ENCODE data around the gene DHX15.

DHX15 gene

DNA sequence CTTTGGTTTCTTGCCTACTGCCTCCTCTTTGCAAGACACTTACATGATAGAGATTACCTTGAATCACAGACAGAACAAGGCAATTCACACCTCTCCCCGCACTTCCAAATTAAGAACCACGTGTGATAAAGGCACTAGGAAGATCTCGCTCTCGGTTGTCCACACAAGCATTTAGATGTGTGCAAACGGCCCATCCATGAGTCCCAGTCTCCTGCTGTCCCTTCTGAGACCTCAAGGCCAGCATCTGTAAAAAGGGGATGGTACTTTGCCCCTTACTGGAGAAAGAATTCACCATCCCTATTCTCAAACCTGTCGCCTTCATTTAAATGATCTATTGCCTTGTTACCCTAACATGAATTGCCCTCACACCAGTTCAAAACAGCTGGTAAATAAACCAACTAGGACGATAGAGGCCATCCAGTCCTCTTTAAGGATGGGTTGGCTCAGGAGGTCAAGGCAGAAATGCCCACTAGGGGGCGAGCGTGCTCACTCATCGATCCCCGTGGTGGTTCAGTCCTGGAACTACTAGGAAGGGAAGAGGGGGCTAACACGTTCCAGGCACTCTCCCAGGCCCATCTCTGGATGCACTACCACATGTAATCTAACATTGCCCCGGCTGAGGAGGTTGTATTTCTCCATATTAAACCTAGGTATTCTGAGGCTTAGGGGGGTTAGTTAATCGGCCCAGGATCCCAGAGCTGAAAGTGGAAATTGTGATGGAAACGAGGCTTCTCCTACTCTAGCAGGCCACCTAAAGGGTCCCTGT, 95.8 kb downstream of the DHX15 start:
- DNase-seq (ENCODE audit: low spot score in 2 of 2) (peak; percentile 13 to 48), ATAC-seq (replicated peaks; ENCODE audit: extremely low read depth, poor library complexity, severe bottlenecking) (no peak)
- Mint-ChIP-seq H3K27me3 (peaks cover 41% of the 10 kb centered on the region), H3K36me3 (ENCODE audit: insufficient read depth) (no peaks in the 10 kb centered on the region), H3K27ac (ENCODE audit: low read depth) (no peak overlapping the region), H3K4me1 (no peaks in the 10 kb centered on the region), H3K4me3 (no peak overlapping the region), H3K9me3 (no peaks in the 10 kb centered on the region)

- H3K27me3 Mint-ChIP-seq: peaks cover 65% of the 10 kb centered on the region
- H3K4me1 Mint-ChIP-seq: no peaks in the 10 kb centered on the region
- no peaks in the 10 kb centered on the region for H3K9me3 Mint-ChIP-seq
Observed at GRCh38 chr4:24482871-24483270, 101.5 kb downstream of the DHX15 start.

GRCh38 chr4:24477919-24478318, 106.4 kb downstream of the DHX15 start:
- no peak overlapping the region for H3K27ac Mint-ChIP-seq (ENCODE audit: low read depth)
- peaks cover 3% of the 10 kb centered on the region for H3K36me3 Mint-ChIP-seq (ENCODE audit: insufficient read depth)
- ATAC-seq (replicated peaks; ENCODE audit: extremely low read depth, poor library complexity, severe bottlenecking): no peak
- peaks cover 72% of the 10 kb centered on the region for H3K27me3 Mint-ChIP-seq
- no peak for DNase-seq (ENCODE audit: low spot score in 2 of 2)
- peaks cover 9% of the 10 kb centered on the region for H3K4me1 Mint-ChIP-seq
- H3K9me3 Mint-ChIP-seq: no peaks in the 10 kb centered on the region
- no peak overlapping the region for H3K4me3 Mint-ChIP-seq

More at GRCh38 chr4:24482871-24483270, 101.5 kb downstream of the DHX15 start:
- no peak overlapping the region for H3K4me3 Mint-ChIP-seq
- ATAC-seq (replicated peaks; ENCODE audit: extremely low read depth, poor library complexity, severe bottlenecking) (no peak), DNase-seq (ENCODE audit: low spot score in 2 of 2) (no peak)
- H3K36me3 Mint-ChIP-seq (ENCODE audit: insufficient read depth): no peaks in the 10 kb centered on the region
- no peak overlapping the region for H3K27ac Mint-ChIP-seq (ENCODE audit: low read depth)
